Stimulated activated CD4-positive, alpha-beta T cell treated with anti-CD3 and anti-CD28 coated beads, Interleukin-2, amount 100 ng/mL, for 4 hours (primary cell): ENCODE data around the gene RUVBL2.

Source experiments
- DNase-seq: peaks from one replicate; pipeline ENCODE4 v3.0.0-alpha.2; 2020; ENCODE audit warnings: low read depth

Gene RUVBL2

GRCh38 chr19:48989701-48990291 is 3.9 kb upstream of the RUVBL2 start:
- no peak for DNase-seq

GRCh38 chr19:48990400-48990799 is 3.3 kb upstream of the RUVBL2 start:
- DNase-seq: no peak

GRCh38 chr19:48991011-48991609 is 2.6 kb upstream of the RUVBL2 start:
- DNase-seq: no peak

- no peak for DNase-seq
These were observed 1.7 kb upstream of the RUVBL2 start for GRCh38 chr19:48991873-48992580.

- no peak for DNase-seq
These were observed 1.0 kb upstream of the RUVBL2 start for GRCh38 chr19:48992581-48993174.

- DNase-seq: no peak
These were observed 324 bp downstream of the RUVBL2 start for GRCh38 chr19:48994035-48994386.

- no peak for DNase-seq
These were observed 4.3 kb downstream of the RUVBL2 start for GRCh38 chr19:48997972-48998371.

GRCh38 chr19:48999481-49000325 is 6.0 kb downstream of the RUVBL2 start:
- peak; percentile 39 for DNase-seq

GRCh38 chr19:49004133-49004532 is 10.4 kb downstream of the RUVBL2 start:
- DNase-seq: no peak

- no peak for DNase-seq
These were observed 11.4 kb downstream of the RUVBL2 start for GRCh38 chr19:49004964-49005614.

- no peak for DNase-seq
These were observed 13.2 kb downstream of the RUVBL2 start for GRCh38 chr19:49006905-49007304.

- DNase-seq: no peak
These were observed 16.1 kb downstream of the RUVBL2 start for GRCh38 chr19:49009828-49010227.

GRCh38 chr19:49010453-49010852 is 16.8 kb downstream of the RUVBL2 start:
- no peak for DNase-seq

- DNase-seq: no peak
These were observed 17.5 kb downstream of the RUVBL2 start for GRCh38 chr19:49011194-49011593.

- DNase-seq: no peak
These were observed 20.6 kb downstream of the RUVBL2 start for GRCh38 chr19:49014123-49014869.

- no peak for DNase-seq
These were observed 21.2 kb downstream of the RUVBL2 start for GRCh38 chr19:49014870-49015255.

GRCh38 chr19:49016067-49016839 is 22.6 kb downstream of the RUVBL2 start:
- no peak for DNase-seq

GRCh38 chr19:49017041-49017665 is 23.5 kb downstream of the RUVBL2 start, which contains the start of gene LHB:
Gene LHB (minus strand): TSS chr19:49017091. CDS start chr19:49017081, 10 bp downstream.
- DNase-seq: no peak

GRCh38 chr19:49017666-49018351 is 24.1 kb downstream of the RUVBL2 start:
- peak; percentile 38 for DNase-seq
